Tibial nerve (tissue), 4 donors: ENCODE data around the gene HES2. TPM values are rescaled to one million over a fixed set of nuclear protein-coding genes. Genes with fewer than 3 reads are reported as not detected.

Source experiments
- DNase-seq, 2 donors: peaks; one replicate each; pipeline ENCODE4 v3.0.0-alpha.2; 2019; ENCODE audit warnings: low spot score in 2 of 2
- H3K27ac ChIP-seq, 4 donors: fragments of 200-600 bp; sonication (generic) in 3 of 4; one replicate each; pipeline ENCODE4 v1.5.1; 2017 to 2019; ENCODE audit warnings: mild to moderate bottlenecking in 1 of 4
- H3K27me3 ChIP-seq, 2 donors: fragments of 200-600 bp; sonication (generic) in 1 of 2; one replicate each; pipeline versions ENCODE4 v1.5.1 to v1.6.0; 2017 to 2019
- H3K36me3 ChIP-seq, 3 donors: fragments of 200-600 bp; sonication (generic); one replicate each; pipeline ENCODE4 v1.5.1; 2018 to 2019
- H3K4me1 ChIP-seq, 4 donors: fragments of 200-600 bp; sonication (generic) in 3 of 4; one replicate each; pipeline ENCODE4 v1.5.1; 2017 to 2019
- H3K4me3 ChIP-seq, 4 donors: fragments of 200-600 bp; sonication (generic) in 3 of 4; one replicate each; pipeline ENCODE4 v1.5.1; 2017 to 2019; ENCODE audit warnings: mild to moderate bottlenecking in 1 of 4, moderate library complexity in 1 of 4
- H3K9me3 ChIP-seq, 4 donors: fragments of 200-600 bp; sonication (generic) in 3 of 4; one replicate each; pipeline ENCODE4 v1.5.1; 2017 to 2019
- CTCF ChIP-seq, 5 experiments: fragments of 200-600 bp in 3 of 5; fragments of 450-650 bp in 2 of 5; sonication (generic) in 3 of 5; IDR thresholded peaks; one replicate each; pipeline ENCODE4 v1.5.1; 2016 to 2019; ENCODE audit warnings: antibody characterized with exemption in 5 of 5, mild to moderate bottlenecking in 3 of 5, moderate library complexity in 2 of 5
- EP300 ChIP-seq, 2 donors: sonication (generic); formaldehyde crosslinking; IDR thresholded peaks; one replicate each; pipeline ENCODE4 v1.6.1; 2017; ENCODE audit warnings: antibody characterized with exemption in 2 of 2, mild to moderate bottlenecking in 1 of 2
- POLR2A ChIP-seq, 2 donors: fragments of 450-650 bp; IDR thresholded peaks; one replicate each; pipeline ENCODE4 v1.6.1; 2017; ENCODE audit warnings: antibody characterized with exemption in 2 of 2, mild to moderate bottlenecking in 2 of 2, moderate library complexity in 2 of 2
- WGBS, 2 donors: methylation state at CpG; one replicate each; pipeline ENCODE4 v1.1.5; 2018; 5-methylcytosine and 5-hydroxymethylcytosine counted together
- total RNA-seq, 4 donors: library from RNA; depleted of rRNA; stranded (reverse); fragments of >200 nt; gene quantifications; one replicate each; pipeline ENCODE4 v1.1.0, GENCODE V29; 2016

The HES2 gene
- total RNA-seq, 4 donors from 2014 or later, result not detected

GRCh38 chr1:6444377-6444776 is 24.7 kb upstream of the HES2 start:
- Histone ChIP-seq H3K36me3 (no peaks in the 10 kb centered on the region), H3K4me1 (peaks cover 0 to 39% (median 12%) of the 10 kb centered on the region in 4 donors), H3K9me3 (no peaks in the 10 kb centered on the region), H3K4me3 (no peak overlapping the region), H3K27ac (no peak overlapping the region), H3K27me3 (peaks cover 0 to 67% of the 10 kb centered on the region in 2 donors)
- TF ChIP-seq CTCF (IDR thresholded peaks at IDR 0.05), result no peak
- no peak for TF ChIP-seq POLR2A (IDR thresholded peaks at IDR 0.05)
- TF ChIP-seq EP300 (IDR thresholded peaks at IDR 0.05), result no peak
- 81 to 86% methylated on average over 9 to 12 of the region's 15 CpGs for WGBS, 2 donors
- DNase-seq, result no peak

GRCh38 chr1:6443339-6444115 is 23.8 kb upstream of the HES2 start:
- H3K4me3 ChIP-seq, result no peak overlapping the region
- H3K27ac ChIP-seq, result no peak overlapping the region
- TF ChIP-seq POLR2A (IDR thresholded peaks at IDR 0.05), result no peak
- no peak for TF ChIP-seq CTCF (IDR thresholded peaks at IDR 0.05)
- no peak for TF ChIP-seq EP300 (IDR thresholded peaks at IDR 0.05)
- 75 to 87% methylated on average over 10 to 17 of the region's 21 CpGs for WGBS, 2 donors
- no peaks in the 10 kb centered on the region for H3K9me3 ChIP-seq
- no peak for DNase-seq
- H3K27me3 ChIP-seq, result peaks cover 0 to 62% of the 10 kb centered on the region in 2 donors
- H3K4me1 ChIP-seq, result peaks cover 0 to 31% (median 12%) of the 10 kb centered on the region in 4 donors
- no peaks in the 10 kb centered on the region for H3K36me3 ChIP-seq

DNA sequence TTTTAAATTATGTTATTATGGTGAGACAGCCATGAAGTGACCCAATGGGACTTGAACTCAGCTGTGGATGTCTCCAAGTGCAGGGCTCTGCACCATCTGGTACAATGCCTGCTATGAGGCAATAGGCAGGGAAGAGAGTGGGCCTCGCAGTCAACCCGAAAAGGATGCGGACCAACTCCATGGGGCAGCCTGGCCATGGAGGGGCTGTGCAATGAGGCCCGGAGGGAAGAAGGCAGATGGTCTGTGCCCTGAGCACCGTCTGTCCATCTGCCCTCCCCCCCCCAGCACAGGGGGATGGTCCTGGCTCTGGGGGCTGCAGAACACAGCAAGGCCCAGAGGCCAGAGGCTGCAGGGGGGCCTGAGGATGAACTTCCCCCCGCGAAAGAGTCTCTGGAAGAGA is 21.9 kb upstream of the HES2 start:
- no peak overlapping the region for H3K4me3 ChIP-seq
- H3K9me3 ChIP-seq, result no peaks in the 10 kb centered on the region
- 78 to 84% methylated on average over 6 to 7 of the region's 7 CpGs for WGBS, 2 donors
- peaks cover 0 to 25% (median 3%) of the 10 kb centered on the region in 4 donors for H3K4me1 ChIP-seq
- peaks cover 0 to 51% of the 10 kb centered on the region in 2 donors for H3K27me3 ChIP-seq
- H3K36me3 ChIP-seq, result no peaks in the 10 kb centered on the region
- no peak for DNase-seq
- no peak overlapping the region for H3K27ac ChIP-seq
- TF ChIP-seq EP300 (IDR thresholded peaks at IDR 0.05) (no peak), CTCF (IDR thresholded peaks at IDR 0.05) (no peak), POLR2A (IDR thresholded peaks at IDR 0.05) (no peak)

- TF ChIP-seq POLR2A (IDR thresholded peaks at IDR 0.05) (no peak), CTCF (IDR thresholded peaks at IDR 0.05) (peak in 4 of 5 experiments; percentile 12 to 42 (median 26))
- WGBS, 2 donors, result 14 to 18% methylated on average over 34 to 43 of the region's 101 CpGs
- Histone ChIP-seq H3K36me3 (no peaks in the 10 kb centered on the region), H3K27ac (no peak overlapping the region), H3K4me1 (peaks cover 0 to 24% (median 3%) of the 10 kb centered on the region in 4 donors), H3K4me3 (peak overlapping the region in 2 of 4 donors; percentile 27 to 38), H3K27me3 (peaks cover 0 to 46% of the 10 kb centered on the region in 2 donors), H3K9me3 (no peaks in the 10 kb centered on the region)
- no peak for DNase-seq
Observed at GRCh38 chr1:6440198-6441126, 20.7 kb upstream of the HES2 start.
